Epithelial cell of proximal tubule (primary cell): Measurements from ENCODE around the gene FSTL3. TPM values are rescaled to one million over a fixed set of nuclear protein-coding genes. Genes with fewer than 3 reads are reported as not detected.

Source experiments
- DNase-seq: peaks from one replicate; pipeline ENCODE4 v3.0.0-alpha.2; 2011; ENCODE audit warnings: low read depth
- H3K4me3 ChIP-seq: 2 replicates; pipeline ENCODE4 v1.5.1; 2011; ENCODE audit warnings: low read depth, mild to moderate bottlenecking, low read length
- CTCF ChIP-seq: conservative IDR thresholded peaks from 2 replicates; pipeline ENCODE4 v1.5.1; 2012; ENCODE audit warnings: low read depth, mild to moderate bottlenecking, low read length
- total RNA-seq: library from RNA; depleted of rRNA; stranded (reverse); fragments of >200 nt; gene quantifications from 2 replicates; pipeline ENCODE4 v1.2.3, GENCODE V29; 2015

FSTL3 gene
- total RNA-seq, 1 donor from 2014 or later = 483 TPM

DNA sequence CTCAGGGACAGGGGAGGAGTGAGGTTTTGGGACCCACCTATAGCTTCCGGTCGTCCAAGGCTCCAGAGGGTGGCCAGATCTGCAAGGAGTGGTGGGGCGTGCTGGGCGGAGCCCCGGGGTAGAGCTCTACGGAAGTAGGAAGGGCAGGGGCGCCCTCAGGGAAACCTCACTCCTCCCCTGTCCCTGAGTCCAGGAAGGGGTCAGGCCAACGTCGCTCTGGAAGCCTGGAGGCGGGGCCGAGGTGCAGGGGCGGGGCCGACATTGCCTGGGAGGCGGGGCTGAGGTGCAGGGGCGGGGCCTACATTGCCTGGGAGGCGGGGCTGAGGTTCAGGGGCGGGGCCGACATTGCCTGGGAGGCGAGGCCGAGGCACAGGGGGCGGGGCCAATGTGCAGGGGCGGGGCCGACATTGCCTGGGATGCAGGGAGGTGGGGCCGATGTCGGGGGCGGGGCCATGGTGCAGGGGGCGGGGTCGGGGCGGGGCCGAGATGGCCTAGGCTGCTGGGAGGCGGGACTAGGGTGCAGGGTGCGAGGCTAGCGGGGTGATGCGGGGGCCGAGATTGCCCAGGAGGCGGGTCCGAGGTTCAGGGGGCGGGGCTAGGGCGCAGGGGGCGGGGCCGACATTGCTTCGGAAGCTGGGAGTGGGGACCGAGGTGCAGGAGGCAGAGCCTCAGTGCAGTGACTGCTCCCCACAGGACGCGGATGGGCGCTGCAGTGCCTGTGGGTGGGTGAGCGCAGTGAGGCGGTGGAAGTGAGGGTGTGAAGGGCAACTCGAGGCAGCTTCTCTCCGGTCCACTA lies 27.7 kb downstream of the FSTL3 start:
- peak overlapping the region; percentile 51 for H3K4me3 ChIP-seq
- no peak for DNase-seq
- TF ChIP-seq CTCF = no peak

DNA sequence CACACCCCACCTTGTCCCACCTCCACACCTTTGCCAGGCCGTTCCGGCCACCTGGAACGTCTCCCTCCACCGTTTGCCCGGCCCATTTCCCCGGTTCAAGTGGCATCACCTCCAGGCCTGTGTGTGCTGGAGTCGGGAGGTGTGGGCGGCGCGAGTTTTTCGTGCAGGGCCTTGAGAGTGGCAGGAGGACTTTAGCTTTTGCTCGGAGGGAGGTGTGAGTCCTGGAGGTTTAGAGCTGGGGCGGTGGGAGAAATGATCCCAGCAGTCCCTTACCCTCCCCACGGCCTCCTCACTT lies 28.2 kb downstream of the FSTL3 start:
- H3K4me3 ChIP-seq = peak overlapping the region; percentile 33
- DNase-seq = no peak
- TF ChIP-seq CTCF = no peak

DNA sequence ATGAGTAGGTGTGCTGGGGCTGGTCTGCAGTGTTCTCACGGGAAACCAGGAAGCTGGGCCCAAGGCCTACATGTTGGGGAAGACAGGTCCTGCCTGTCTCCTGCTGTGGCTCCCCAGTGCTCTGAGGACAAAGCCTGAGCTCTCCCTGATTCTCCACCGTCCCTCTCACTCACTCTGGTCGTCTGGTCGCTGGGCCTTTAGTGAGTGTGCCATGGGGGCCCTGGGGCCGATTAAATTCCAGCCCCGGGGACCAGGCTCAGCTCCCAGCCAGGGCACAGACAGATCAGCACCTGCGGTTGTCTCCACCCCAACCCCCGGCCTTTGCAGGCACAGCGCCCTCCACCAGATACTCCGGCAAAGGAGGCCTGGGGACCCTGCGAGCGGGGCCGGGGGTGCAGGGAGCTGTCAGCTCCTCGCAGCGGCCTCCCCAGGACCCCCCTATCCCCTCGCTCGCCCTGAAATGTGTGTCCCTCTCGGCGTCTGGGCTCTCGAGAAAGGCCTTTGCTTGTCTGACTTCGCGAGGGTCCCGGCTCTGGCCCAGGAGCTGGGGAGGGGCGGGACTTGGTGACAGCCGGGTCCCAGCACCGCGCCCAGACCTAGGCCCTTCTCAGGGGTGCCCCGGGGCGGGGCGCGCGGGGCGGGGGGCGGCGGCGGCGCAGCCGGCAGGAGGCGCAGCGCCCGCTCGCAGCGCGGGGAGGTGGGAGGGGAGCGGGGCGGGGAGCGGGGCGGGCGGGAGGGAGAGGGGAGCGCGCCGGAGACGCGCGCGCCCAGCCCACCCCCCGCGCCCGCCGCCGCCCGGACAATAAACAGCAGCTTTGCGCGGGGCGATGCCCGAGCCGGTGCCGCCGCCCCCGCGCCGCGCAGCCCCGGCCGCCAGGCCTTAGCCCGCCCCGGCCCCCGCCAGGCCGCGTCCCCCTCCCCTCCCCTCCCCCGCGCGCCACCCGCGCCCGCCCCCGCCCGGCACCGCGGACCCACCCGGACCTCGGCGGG lies 32.3 kb downstream of the FSTL3 start, which contains the start of gene PALM:
PALM (plus strand) TSS at position 782 of the 990 bp plus-strand sequence. CDS start 212 bp downstream, outside the sequence.
- TF ChIP-seq CTCF = no peak
- peak within 1 kb of the TSS; percentile 50 for H3K4me3 ChIP-seq
- DNase-seq = no peak

- no peak for DNase-seq
- TF ChIP-seq CTCF = no peak
- peak overlapping the region; percentile 40 for H3K4me3 ChIP-seq
Observed at GRCh38 chr19:709196-709964, 33.2 kb downstream of the FSTL3 start.

DNA sequence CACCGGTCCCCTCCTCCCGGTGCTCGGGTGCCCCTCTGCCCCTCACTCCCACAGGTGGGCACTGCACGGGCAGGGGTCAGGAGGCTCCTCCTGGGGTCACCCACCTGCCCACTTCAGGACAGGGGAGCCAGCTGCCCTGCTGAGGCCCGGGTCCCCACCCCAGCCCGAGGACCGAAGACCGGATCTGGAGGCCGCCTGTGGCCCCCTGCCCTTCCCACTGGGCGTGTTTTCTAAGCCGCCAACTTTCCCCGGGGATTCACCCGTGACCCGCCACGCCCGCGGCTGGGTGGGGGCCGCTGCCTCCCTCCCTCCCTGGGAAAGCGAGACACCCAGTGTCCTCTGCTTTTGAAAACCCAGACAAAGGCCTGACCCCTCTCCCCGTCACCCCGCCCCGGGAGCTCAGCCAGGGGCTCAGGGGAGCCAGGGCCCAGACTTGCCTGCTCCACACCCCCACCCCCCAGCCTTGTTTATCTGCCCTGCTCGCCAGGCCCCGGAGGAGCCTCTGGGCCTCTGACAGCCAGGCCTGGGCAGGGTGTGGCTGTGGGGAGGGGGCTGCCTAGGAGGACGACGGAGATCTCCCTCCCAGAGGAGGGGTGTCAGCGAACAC lies 33.9 kb downstream of the FSTL3 start:
- DNase-seq = no peak
- no peak for TF ChIP-seq CTCF
- H3K4me3 ChIP-seq = peak overlapping the region; percentile 40

- no peak for TF ChIP-seq CTCF
- no peak overlapping the region for H3K4me3 ChIP-seq
- no peak for DNase-seq
Observed at GRCh38 chr19:710767-711166, 34.6 kb downstream of the FSTL3 start.
